ENCODE results near the gene PXMP4.

PXMP4 gene

GRCh38 chr20:33681288-33681687 is 38.8 kb downstream of the PXMP4 start:
- DNase-seq = no peak

GRCh38 chr20:33680686-33681085 is 39.4 kb downstream of the PXMP4 start:
- no peak for DNase-seq

GRCh38 chr20:33679758-33680485 is 40.2 kb downstream of the PXMP4 start:
- DNase-seq = no peak

- no peak for DNase-seq
Observed at GRCh38 chr20:33677991-33678702, 42.0 kb downstream of the PXMP4 start.

- DNase-seq = no peak
Observed at GRCh38 chr20:33676652-33677645, 43.2 kb downstream of the PXMP4 start.

- DNase-seq = no peak
Observed at GRCh38 chr20:33676121-33676520, 44.0 kb downstream of the PXMP4 start.

- DNase-seq = peak; percentile 69
Observed at GRCh38 chr20:33675136-33675959, 44.8 kb downstream of the PXMP4 start.

- DNase-seq = peak; percentile 77
Observed at GRCh38 chr20:33674294-33675135, 45.6 kb downstream of the PXMP4 start, which contains the start of gene NECAB3. TSS of gene NECAB3 (minus strand) at chr20:33674428. CDS start at chr20:33674352, 76 bp downstream.

- DNase-seq = no peak
Observed at GRCh38 chr20:33673410-33674293, 46.5 kb downstream of the PXMP4 start.

- no peak for DNase-seq
Observed at GRCh38 chr20:33673114-33673409, 47.0 kb downstream of the PXMP4 start.

- peak; percentile 26 for DNase-seq
Observed at GRCh38 chr20:33672426-33673113, 47.5 kb downstream of the PXMP4 start.

GRCh38 chr20:33671573-33672288 is 48.4 kb downstream of the PXMP4 start:
- no peak for DNase-seq

- no peak for DNase-seq
Observed at GRCh38 chr20:33670715-33671499, 49.2 kb downstream of the PXMP4 start.

GRCh38 chr20:33669873-33670640 is 50.1 kb downstream of the PXMP4 start:
- no peak for DNase-seq

GRCh38 chr20:33669224-33669623 is 50.9 kb downstream of the PXMP4 start:
- no peak for DNase-seq

- DNase-seq = no peak
Observed at GRCh38 chr20:33668466-33669155, 51.5 kb downstream of the PXMP4 start.

Data from NCI-H510A treated with DMSO at 0.1 percent for 48 hours (cell line).